Activated CD4-positive, alpha-beta T cell treated with anti-CD3 and anti-CD28 coated beads for 1 hour (primary cell): ENCODE data around the gene NEURL3.

Experiments
- DNase-seq: peaks from one replicate; pipeline ENCODE4 v3.0.0-alpha.2; 2020

NEURL3 gene

DNA sequence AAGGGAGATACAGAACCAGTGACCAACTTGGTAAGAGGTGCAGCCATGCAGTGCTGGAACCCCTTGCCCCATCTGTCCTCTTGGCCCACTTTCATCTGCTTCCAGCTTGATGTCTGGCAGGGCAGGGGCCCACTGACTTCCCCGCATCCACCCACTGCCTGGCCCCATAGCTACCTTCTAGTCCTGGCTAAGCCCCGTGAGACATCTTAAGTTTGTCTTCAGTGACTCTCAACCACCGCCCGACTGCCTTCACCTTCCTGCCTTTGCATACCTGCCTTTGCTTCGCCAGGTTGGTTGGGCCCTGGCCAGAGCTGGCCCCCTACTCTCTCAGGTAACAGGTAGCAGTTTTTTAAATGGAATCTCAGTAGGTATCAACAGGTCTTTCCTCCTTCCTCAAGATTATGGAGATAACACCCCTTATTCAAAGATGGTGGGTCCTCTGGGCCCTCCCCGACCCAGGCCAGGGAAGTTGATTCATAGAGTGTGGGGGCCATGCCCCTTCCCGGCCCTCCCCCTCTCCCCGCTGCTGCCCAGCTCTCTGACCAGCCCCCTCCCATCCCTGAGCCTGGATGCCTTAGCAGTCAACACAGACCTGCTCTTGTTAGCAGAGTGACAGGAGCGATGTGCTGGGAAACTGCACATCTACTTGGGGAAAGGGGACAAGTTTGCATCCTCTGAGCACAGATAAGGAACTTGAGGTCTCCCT, 34.2 kb upstream of the NEURL3 start:
- no peak for DNase-seq

- DNase-seq = peak; percentile 82
Observed at GRCh38 chr2:96538487-96539214, 33.5 kb upstream of the NEURL3 start.

DNA sequence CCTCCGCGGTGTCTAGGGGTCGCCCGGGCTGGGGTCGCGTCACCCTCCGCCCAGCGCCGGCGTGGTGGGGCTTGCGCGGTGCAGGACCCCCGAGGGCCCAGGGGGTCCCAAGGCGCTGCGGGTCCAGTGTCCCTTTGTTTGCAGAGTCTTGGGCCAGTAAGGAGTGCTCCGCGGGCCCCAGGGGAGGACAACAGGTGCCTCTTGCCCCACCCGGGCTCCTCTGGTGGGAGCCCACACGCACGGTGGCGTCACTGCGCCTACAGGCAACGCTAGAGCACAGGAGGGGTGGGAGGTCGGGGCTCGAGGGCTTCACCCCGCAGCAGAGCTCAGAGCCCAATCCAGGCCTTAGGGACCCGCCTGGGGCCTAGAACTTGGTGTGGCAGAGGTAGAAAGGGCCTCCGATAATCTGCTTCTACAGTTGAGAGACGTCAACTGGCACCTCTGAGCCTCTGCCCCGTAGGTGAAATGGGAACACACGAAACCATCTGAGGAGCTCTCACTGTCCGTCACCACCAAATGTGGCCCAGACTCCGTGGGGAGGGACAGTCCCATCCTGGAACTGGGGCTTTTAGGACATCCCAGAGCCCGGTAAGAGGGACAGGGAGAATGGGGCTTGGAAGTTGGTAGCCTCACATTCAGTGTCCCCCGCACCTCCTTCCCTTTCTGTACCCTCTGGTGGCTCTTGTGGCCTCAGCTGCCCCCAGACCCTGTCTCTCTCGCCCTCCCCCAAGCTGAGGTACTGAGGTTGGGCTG, 32.8 kb upstream of the NEURL3 start:
- DNase-seq = no peak

GRCh38 chr2:96537066-96537733, 32.0 kb upstream of the NEURL3 start:
- DNase-seq = peak; percentile 71

- peak; percentile 87 for DNase-seq
Observed at GRCh38 chr2:96536445-96537065, 31.4 kb upstream of the NEURL3 start, which contains the start of gene ARID5A. TSS of gene ARID5A (plus strand) at chr2:96536752. CDS start at chr2:96536827, 75 bp downstream.

DNA sequence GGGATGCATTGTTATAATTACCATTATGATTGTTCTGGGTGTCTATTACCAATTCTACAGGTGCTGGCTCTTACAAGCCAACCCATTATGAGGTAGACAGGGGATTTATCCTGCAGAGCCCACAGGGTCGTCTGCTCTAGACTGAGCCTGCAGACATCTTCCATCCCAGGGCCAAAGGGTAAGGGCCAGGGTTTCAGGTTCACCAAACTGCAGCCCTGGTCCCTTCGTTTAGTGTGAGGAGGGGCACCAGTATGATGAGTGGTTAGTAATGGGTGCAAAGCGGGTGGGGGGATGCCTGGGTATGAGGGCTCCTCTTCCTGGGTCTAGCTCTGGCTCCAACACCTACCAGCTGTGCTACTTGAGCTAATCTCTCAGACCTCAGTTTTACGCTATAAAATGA, 30.2 kb upstream of the NEURL3 start:
- DNase-seq = no peak

DNA sequence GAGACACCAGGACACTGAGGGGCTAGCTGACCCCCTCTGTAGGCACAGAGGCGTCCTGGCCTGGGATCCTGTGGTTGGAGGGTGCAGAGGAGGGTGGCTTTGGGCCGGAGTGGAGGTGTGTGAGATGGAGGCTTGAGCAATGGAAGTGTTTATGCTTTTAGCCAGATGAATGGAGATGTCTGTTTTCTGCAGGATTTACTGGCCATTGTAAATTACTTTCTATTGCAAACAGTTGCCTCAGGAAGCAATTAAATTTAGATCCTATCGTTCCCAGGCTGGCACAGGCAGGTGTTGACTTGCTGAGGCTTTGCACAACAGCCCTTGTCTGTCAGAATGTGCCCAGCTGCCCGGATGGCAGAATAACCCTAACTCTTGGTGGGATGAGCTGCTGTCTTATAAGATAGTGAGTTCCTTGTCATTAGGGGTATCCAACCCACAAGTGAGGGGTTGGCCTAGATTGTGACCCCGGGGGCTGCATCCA, 29.6 kb upstream of the NEURL3 start:
- no peak for DNase-seq

DNA sequence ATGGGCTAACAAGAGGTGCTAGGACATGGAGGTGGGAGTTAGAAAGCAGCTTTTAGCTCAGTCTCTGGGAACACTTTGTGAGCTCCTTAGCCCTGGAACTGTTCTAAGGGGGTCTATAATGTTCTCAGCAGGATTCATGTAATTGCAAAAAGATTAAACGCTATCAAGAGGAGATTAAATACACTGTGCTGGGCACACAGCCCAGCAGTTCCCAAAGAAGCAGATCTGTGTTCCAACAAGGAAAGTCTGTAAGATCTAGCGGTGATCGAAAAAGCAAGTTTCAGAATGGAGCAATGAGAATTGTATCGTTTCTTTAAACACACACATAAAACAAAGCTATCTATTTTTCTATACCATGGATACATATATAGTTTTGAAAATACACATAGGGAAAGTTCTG, 29.0 kb upstream of the NEURL3 start:
- no peak for DNase-seq

GRCh38 chr2:96533292-96534073, 28.3 kb upstream of the NEURL3 start:
- DNase-seq = no peak

- DNase-seq = no peak
Observed at GRCh38 chr2:96532641-96533291, 27.6 kb upstream of the NEURL3 start.

- DNase-seq = peak; percentile 81
Observed at GRCh38 chr2:96531872-96532505, 26.8 kb upstream of the NEURL3 start.

DNA sequence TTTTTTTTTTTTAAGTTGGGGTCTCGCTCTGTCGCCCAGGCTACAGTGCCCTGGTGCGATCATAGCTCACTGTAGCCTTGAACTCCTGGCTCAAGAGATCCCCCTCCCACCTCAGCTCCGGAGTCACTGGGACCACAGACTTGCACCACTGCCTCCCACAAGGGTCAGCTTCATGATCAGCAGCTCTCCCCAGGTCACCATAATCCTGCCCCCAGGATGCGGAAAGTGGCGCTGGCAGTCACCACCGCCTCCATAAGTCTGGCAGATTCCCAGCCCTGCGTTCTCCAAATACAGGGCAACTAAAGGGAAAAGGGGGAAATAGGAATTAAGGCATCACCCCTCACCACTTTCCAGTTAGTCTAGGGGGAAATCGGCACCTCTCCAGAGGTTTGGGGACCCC, 26.2 kb upstream of the NEURL3 start:
- no peak for DNase-seq

GRCh38 chr2:96530474-96531357, 25.6 kb upstream of the NEURL3 start:
- no peak for DNase-seq

GRCh38 chr2:96530144-96530430, 24.9 kb upstream of the NEURL3 start:
- DNase-seq = no peak

- no peak for DNase-seq
Observed at GRCh38 chr2:96529376-96530143, 24.4 kb upstream of the NEURL3 start.

DNA sequence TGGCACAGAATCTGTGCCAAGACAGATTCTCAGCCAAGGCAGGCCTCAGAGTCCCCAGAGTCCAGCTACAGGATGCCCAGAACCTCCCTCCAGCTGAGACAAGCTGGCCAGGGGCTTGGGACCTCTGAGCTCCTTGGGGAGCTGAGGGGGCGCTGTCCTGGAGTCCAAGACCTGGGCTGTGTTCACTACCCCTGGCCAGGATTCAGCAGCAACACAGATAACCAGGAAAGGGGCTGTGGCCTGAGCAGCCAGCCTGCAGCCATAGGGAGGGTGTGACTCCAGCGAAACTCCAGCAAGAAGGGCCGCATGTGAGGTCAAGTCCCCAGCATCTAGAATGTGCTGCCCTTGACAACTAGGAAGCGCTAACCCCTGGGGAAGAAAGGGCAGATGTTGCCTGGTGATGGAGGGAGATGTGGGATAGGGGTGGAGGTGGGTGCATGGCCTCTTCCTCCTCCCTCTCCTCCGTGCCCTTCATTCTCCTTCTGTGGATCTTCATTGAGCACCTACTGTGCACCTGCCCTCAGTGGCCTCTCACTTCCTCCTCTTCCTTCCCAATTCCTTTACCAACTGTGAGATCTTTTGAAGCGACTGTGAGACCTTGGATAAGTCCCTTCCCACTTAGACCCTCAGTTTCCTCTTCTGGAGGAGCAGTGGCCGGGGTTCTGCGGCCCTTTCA, 23.7 kb upstream of the NEURL3 start:
- DNase-seq = no peak

DNA sequence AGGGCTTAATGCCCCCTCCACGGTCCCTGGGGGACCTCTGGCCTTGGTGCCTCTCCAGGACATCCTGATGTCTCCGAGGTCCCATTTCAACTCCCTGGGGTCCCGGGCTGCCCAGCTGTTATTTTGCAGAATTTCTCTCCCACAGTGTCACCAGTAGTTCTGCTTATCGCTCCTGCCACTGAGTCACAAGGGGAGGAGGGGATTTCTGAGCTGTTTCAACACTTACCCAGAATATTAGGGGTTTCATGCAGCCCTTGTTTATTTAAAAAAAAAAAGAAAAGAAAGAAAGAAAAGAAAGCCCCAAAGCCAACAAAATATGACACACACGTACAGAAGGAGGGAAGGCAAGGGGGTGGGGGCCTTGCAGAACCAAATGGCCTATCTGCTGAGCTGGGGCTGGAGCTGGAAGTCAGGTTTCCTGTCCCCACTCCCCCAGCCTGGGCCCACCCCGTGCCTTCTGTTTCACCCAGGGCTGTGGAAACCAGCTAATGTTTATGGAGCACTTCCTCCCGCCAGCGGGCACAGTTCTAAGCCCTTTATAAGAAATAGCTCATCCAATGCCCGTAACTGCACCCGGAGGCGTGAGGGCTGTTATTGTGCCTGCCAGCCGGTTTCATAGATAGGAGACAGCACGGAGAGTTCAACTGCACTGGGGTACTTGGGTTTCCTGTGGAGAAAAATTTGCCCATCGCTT, 23.0 kb upstream of the NEURL3 start:
- peak; percentile 36 for DNase-seq
